Activated T-helper 17 cell treated with anti-CD3 and anti-CD28 coated beads, Interleukin-2, amount 50 U/mL, for 72 hours (primary cell): ENCODE results near the gene MTARC2. TPM values are rescaled to one million over a fixed set of nuclear protein-coding genes. Genes with fewer than 3 reads are reported as not detected.
A peak's percentile ranks its signal among the peaks of the same experiment; 100 is the strongest.

Experiments used
- ATAC-seq: fragments of 150-1000 bp; cut with Tn5 transposase; replicated peaks from 2 replicates; pipeline ENCODE4 v1.10.0; 2021; ENCODE audit warnings: mild to moderate bottlenecking, moderate library complexity
- H3K27ac Mint-ChIP-seq: one replicate; pipeline ENCODE4 v1.8.0; 2022; ENCODE audit warnings: mixed read lengths
- H3K27me3 Mint-ChIP-seq: one replicate; pipeline ENCODE4 v1.8.0; 2022; ENCODE audit warnings: mixed read lengths
- H3K36me3 Mint-ChIP-seq: one replicate; pipeline ENCODE4 v1.8.0; 2022; ENCODE audit warnings: low read depth, mild to moderate bottlenecking, mixed read lengths
- H3K4me1 Mint-ChIP-seq: one replicate; pipeline ENCODE4 v1.8.0; 2022; ENCODE audit warnings: mixed read lengths
- H3K4me3 Mint-ChIP-seq: one replicate; pipeline ENCODE4 v1.8.0; 2022; ENCODE audit warnings: mild to moderate bottlenecking, mixed read lengths
- H3K9me3 Mint-ChIP-seq: one replicate; pipeline ENCODE4 v1.8.0; 2022; ENCODE audit warnings: mixed read lengths
- total RNA-seq, 2 donors: library from RNA; stranded (reverse); gene quantifications; one replicate each; pipeline ENCODE4 v1.2.3, GENCODE V29; 2022

The MTARC2 gene
- total RNA-seq, 2 donors from 2014 or later, result not detected

GRCh38 chr1:220791285-220791684 lies 43.2 kb downstream of the MTARC2 start:
- Mint-ChIP-seq H3K4me1 (no peaks in the 10 kb centered on the region), H3K27me3 (peaks cover 11% of the 10 kb centered on the region), H3K9me3 (no peaks in the 10 kb centered on the region), H3K4me3 (no peak overlapping the region), H3K27ac (no peak overlapping the region), H3K36me3 (no peaks in the 10 kb centered on the region)
- ATAC-seq, result no peak

- no peaks in the 10 kb centered on the region for H3K36me3 Mint-ChIP-seq
- H3K4me1 Mint-ChIP-seq, result no peaks in the 10 kb centered on the region
- no peaks in the 10 kb centered on the region for H3K9me3 Mint-ChIP-seq
Observed at GRCh38 chr1:220791956-220792355, 43.8 kb downstream of the MTARC2 start.

GRCh38 chr1:220796530-220796929 lies 48.4 kb downstream of the MTARC2 start:
- Mint-ChIP-seq H3K27me3 (peaks cover 14% of the 10 kb centered on the region), H3K4me1 (no peaks in the 10 kb centered on the region), H3K36me3 (no peaks in the 10 kb centered on the region), H3K9me3 (no peaks in the 10 kb centered on the region), H3K4me3 (no peak overlapping the region), H3K27ac (no peak overlapping the region)
- ATAC-seq, result no peak

More at GRCh38 chr1:220791956-220792355, 43.8 kb downstream of the MTARC2 start:
- ATAC-seq, result no peak
- H3K27ac Mint-ChIP-seq, result no peak overlapping the region
- no peak overlapping the region for H3K4me3 Mint-ChIP-seq
- peaks cover 11% of the 10 kb centered on the region for H3K27me3 Mint-ChIP-seq

- Mint-ChIP-seq H3K4me3 (no peak overlapping the region), H3K4me1 (no peaks in the 10 kb centered on the region), H3K27me3 (peaks cover 15% of the 10 kb centered on the region), H3K9me3 (no peaks in the 10 kb centered on the region), H3K36me3 (no peaks in the 10 kb centered on the region), H3K27ac (no peak overlapping the region)
- ATAC-seq, result no peak
Observed at GRCh38 chr1:220797044-220797443, 48.9 kb downstream of the MTARC2 start.

GRCh38 chr1:220797553-220797952 lies 49.4 kb downstream of the MTARC2 start:
- H3K4me1 Mint-ChIP-seq, result no peaks in the 10 kb centered on the region
- no peak for ATAC-seq
- H3K36me3 Mint-ChIP-seq, result no peaks in the 10 kb centered on the region
- no peaks in the 10 kb centered on the region for H3K9me3 Mint-ChIP-seq
- no peak overlapping the region for H3K27ac Mint-ChIP-seq
- H3K27me3 Mint-ChIP-seq, result peaks cover 16% of the 10 kb centered on the region
- no peak overlapping the region for H3K4me3 Mint-ChIP-seq

- no peaks in the 10 kb centered on the region for H3K36me3 Mint-ChIP-seq
- H3K4me1 Mint-ChIP-seq, result no peaks in the 10 kb centered on the region
- no peaks in the 10 kb centered on the region for H3K9me3 Mint-ChIP-seq
- H3K27ac Mint-ChIP-seq, result no peak overlapping the region
- no peak overlapping the region for H3K4me3 Mint-ChIP-seq
- H3K27me3 Mint-ChIP-seq, result peaks cover 21% of the 10 kb centered on the region
- ATAC-seq, result no peak
Observed at GRCh38 chr1:220798338-220798737, 50.2 kb downstream of the MTARC2 start.

GRCh38 chr1:220800262-220800661 lies 52.1 kb downstream of the MTARC2 start:
- Mint-ChIP-seq H3K27me3 (peaks cover 32% of the 10 kb centered on the region), H3K4me1 (no peaks in the 10 kb centered on the region), H3K9me3 (no peaks in the 10 kb centered on the region), H3K36me3 (no peaks in the 10 kb centered on the region), H3K4me3 (no peak overlapping the region), H3K27ac (no peak overlapping the region)
- ATAC-seq, result no peak

- Mint-ChIP-seq H3K27ac (no peak overlapping the region), H3K4me3 (no peak overlapping the region), H3K36me3 (no peaks in the 10 kb centered on the region), H3K9me3 (no peaks in the 10 kb centered on the region), H3K4me1 (no peaks in the 10 kb centered on the region), H3K27me3 (peaks cover 42% of the 10 kb centered on the region)
- no peak for ATAC-seq
Observed at GRCh38 chr1:220803401-220804201, 55.5 kb downstream of the MTARC2 start.

GRCh38 chr1:220804202-220804586 lies 56.1 kb downstream of the MTARC2 start:
- peaks cover 45% of the 10 kb centered on the region for H3K27me3 Mint-ChIP-seq
- H3K36me3 Mint-ChIP-seq, result no peaks in the 10 kb centered on the region
- H3K27ac Mint-ChIP-seq, result no peak overlapping the region
- no peak for ATAC-seq
- H3K4me3 Mint-ChIP-seq, result no peak overlapping the region
- H3K4me1 Mint-ChIP-seq, result no peaks in the 10 kb centered on the region
- H3K9me3 Mint-ChIP-seq, result no peaks in the 10 kb centered on the region

- Mint-ChIP-seq H3K9me3 (no peaks in the 10 kb centered on the region), H3K36me3 (no peaks in the 10 kb centered on the region), H3K27ac (no peak overlapping the region), H3K27me3 (peaks cover 36% of the 10 kb centered on the region), H3K4me3 (no peak overlapping the region), H3K4me1 (no peaks in the 10 kb centered on the region)
- ATAC-seq, result no peak
Observed at GRCh38 chr1:220806408-220806807, 58.3 kb downstream of the MTARC2 start.

GRCh38 chr1:220807726-220808125 lies 59.6 kb downstream of the MTARC2 start:
- no peak overlapping the region for H3K4me3 Mint-ChIP-seq
- H3K36me3 Mint-ChIP-seq, result no peaks in the 10 kb centered on the region
- H3K27ac Mint-ChIP-seq, result no peak overlapping the region
- no peaks in the 10 kb centered on the region for H3K9me3 Mint-ChIP-seq
- no peak for ATAC-seq
- H3K27me3 Mint-ChIP-seq, result peaks cover 32% of the 10 kb centered on the region
- H3K4me1 Mint-ChIP-seq, result no peaks in the 10 kb centered on the region

GRCh38 chr1:220808345-220809186 lies 60.4 kb downstream of the MTARC2 start:
- H3K9me3 Mint-ChIP-seq, result no peaks in the 10 kb centered on the region
- no peak overlapping the region for H3K27ac Mint-ChIP-seq
- no peak for ATAC-seq
- no peaks in the 10 kb centered on the region for H3K36me3 Mint-ChIP-seq
- no peak overlapping the region for H3K4me3 Mint-ChIP-seq
- H3K4me1 Mint-ChIP-seq, result no peaks in the 10 kb centered on the region
- H3K27me3 Mint-ChIP-seq, result peaks cover 29% of the 10 kb centered on the region

GRCh38 chr1:220809187-220809550 lies 61.0 kb downstream of the MTARC2 start:
- Mint-ChIP-seq H3K27ac (no peak overlapping the region), H3K27me3 (peaks cover 23% of the 10 kb centered on the region), H3K4me1 (no peaks in the 10 kb centered on the region), H3K36me3 (no peaks in the 10 kb centered on the region), H3K4me3 (no peak overlapping the region), H3K9me3 (no peaks in the 10 kb centered on the region)
- ATAC-seq, result no peak

GRCh38 chr1:220809704-220810103 lies 61.6 kb downstream of the MTARC2 start:
- Mint-ChIP-seq H3K27me3 (peaks cover 26% of the 10 kb centered on the region), H3K9me3 (no peaks in the 10 kb centered on the region), H3K27ac (no peak overlapping the region), H3K4me3 (peak overlapping the region; percentile 62), H3K36me3 (no peaks in the 10 kb centered on the region), H3K4me1 (no peaks in the 10 kb centered on the region)
- no peak for ATAC-seq

- Mint-ChIP-seq H3K9me3 (no peaks in the 10 kb centered on the region), H3K4me1 (no peaks in the 10 kb centered on the region), H3K27ac (no peak overlapping the region), H3K4me3 (peak overlapping the region; percentile 62), H3K36me3 (no peaks in the 10 kb centered on the region), H3K27me3 (peaks cover 22% of the 10 kb centered on the region)
- ATAC-seq, result peak; percentile 81
Observed at GRCh38 chr1:220810179-220810653, 62.1 kb downstream of the MTARC2 start.
